ENCODE data around the gene ATP2B2.

ATP2B2 gene

GRCh38 chr3:10513306-10513705 lies 7.9 kb upstream of the ATP2B2 start:
- Histone ChIP-seq H3K4me1 (ENCODE audit: control insufficient read depth, insufficient read depth, low read length, poor library complexity, severe bottlenecking) (no peaks in the 10 kb centered on the region), H3K36me3 (ENCODE audit: control insufficient read depth, insufficient read depth, low read length) (no peaks in the 10 kb centered on the region), H3K27me3 (replicated peaks; ENCODE audit: control insufficient read depth, insufficient read depth, low read length, poor library complexity, severe bottlenecking) (no peaks in the 10 kb centered on the region), H3K27ac (ENCODE audit: insufficient read depth, low read length, poor library complexity, severe bottlenecking) (no peak overlapping the region), H3K4me3 (ENCODE audit: insufficient read depth, low read depth, low read length, poor library complexity, severe bottlenecking) (no peak overlapping the region), H3K9me3 (ENCODE audit: control insufficient read depth, low read length) (no peaks in the 10 kb centered on the region)
- DNase-seq, result no peak

DNA sequence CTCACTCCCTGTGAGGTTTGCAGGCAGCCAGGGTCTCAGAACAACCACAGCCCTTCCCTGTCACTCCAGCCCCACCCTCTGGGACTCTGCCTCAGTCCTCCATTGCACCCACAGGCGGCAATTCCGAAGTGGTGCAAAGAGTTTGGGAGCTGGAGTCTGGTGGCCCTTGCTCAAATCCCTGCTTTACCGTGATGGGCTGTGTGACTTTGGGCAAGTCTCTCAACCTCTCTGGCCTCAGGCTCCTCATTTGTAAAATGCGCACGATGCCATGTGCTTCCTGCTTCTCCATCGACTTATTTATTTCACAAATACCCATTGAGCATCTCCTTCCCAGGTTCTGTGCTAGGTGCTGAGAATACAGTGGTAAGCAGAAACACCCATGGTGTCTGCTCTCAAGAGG lies 7.3 kb upstream of the ATP2B2 start:
- no peaks in the 10 kb centered on the region for H3K27me3 ChIP-seq (replicated peaks; ENCODE audit: control insufficient read depth, insufficient read depth, low read length, poor library complexity, severe bottlenecking)
- H3K4me1 ChIP-seq (ENCODE audit: control insufficient read depth, insufficient read depth, low read length, poor library complexity, severe bottlenecking), result no peaks in the 10 kb centered on the region

GRCh38 chr3:10511809-10512494 lies 6.6 kb upstream of the ATP2B2 start:
- H3K36me3 ChIP-seq (ENCODE audit: control insufficient read depth, insufficient read depth, low read length), result no peaks in the 10 kb centered on the region
- no peak overlapping the region for H3K27ac ChIP-seq (ENCODE audit: insufficient read depth, low read length, poor library complexity, severe bottlenecking)
- no peaks in the 10 kb centered on the region for H3K4me1 ChIP-seq (ENCODE audit: control insufficient read depth, insufficient read depth, low read length, poor library complexity, severe bottlenecking)
- H3K9me3 ChIP-seq (ENCODE audit: control insufficient read depth, low read length), result no peaks in the 10 kb centered on the region
- H3K4me3 ChIP-seq (ENCODE audit: insufficient read depth, low read depth, low read length, poor library complexity, severe bottlenecking), result no peak overlapping the region
- H3K27me3 ChIP-seq (replicated peaks; ENCODE audit: control insufficient read depth, insufficient read depth, low read length, poor library complexity, severe bottlenecking), result no peaks in the 10 kb centered on the region
- DNase-seq, result no peak

More for the DNA sequence above, 7.3 kb upstream of the ATP2B2 start:
- no peak for DNase-seq
- Histone ChIP-seq H3K27ac (ENCODE audit: insufficient read depth, low read length, poor library complexity, severe bottlenecking) (no peak overlapping the region), H3K4me3 (ENCODE audit: insufficient read depth, low read depth, low read length, poor library complexity, severe bottlenecking) (no peak overlapping the region), H3K36me3 (ENCODE audit: control insufficient read depth, insufficient read depth, low read length) (no peaks in the 10 kb centered on the region), H3K9me3 (ENCODE audit: control insufficient read depth, low read length) (no peaks in the 10 kb centered on the region)

- no peaks in the 10 kb centered on the region for H3K4me1 ChIP-seq (ENCODE audit: control insufficient read depth, insufficient read depth, low read length, poor library complexity, severe bottlenecking)
- H3K4me3 ChIP-seq (ENCODE audit: insufficient read depth, low read depth, low read length, poor library complexity, severe bottlenecking), result no peak overlapping the region
- H3K36me3 ChIP-seq (ENCODE audit: control insufficient read depth, insufficient read depth, low read length), result no peaks in the 10 kb centered on the region
- H3K9me3 ChIP-seq (ENCODE audit: control insufficient read depth, low read length), result no peaks in the 10 kb centered on the region
- H3K27ac ChIP-seq (ENCODE audit: insufficient read depth, low read length, poor library complexity, severe bottlenecking), result no peak overlapping the region
- DNase-seq, result no peak
- H3K27me3 ChIP-seq (replicated peaks; ENCODE audit: control insufficient read depth, insufficient read depth, low read length, poor library complexity, severe bottlenecking), result peaks cover 4% of the 10 kb centered on the region
These were observed 5.5 kb upstream of the ATP2B2 start for GRCh38 chr3:10510743-10511432.

DNA sequence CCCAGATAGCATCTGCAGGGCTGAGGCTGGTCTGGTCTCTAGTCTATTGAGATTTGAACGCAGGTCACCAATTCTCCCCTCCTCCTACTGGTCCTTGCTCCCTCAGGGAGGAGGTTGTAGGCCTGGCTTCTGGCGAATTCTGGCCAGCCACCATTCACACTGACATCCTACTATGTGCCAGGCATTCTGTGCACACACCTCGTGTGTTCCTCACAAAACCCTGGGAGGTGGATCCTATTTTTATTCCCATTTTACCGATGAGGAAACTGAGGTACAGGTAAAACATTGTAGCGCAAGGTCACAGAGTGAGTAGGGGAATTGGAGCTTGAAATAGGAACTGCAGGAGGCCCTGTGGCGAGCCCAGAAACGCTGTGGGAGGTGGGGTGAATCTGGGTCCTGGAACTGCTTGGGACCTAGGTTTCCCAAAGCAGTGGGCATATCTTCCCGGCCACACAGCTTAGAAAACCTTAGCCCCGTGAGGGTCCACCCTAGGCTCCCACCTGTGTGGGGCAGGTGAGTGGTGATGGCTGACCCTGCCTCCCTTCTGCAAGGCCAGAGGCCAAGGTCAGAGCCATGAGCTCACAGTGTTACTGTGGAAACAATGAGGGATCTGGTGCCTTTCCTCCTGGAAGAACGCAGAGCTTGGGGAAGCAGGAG lies 4.8 kb upstream of the ATP2B2 start:
- DNase-seq, result no peak
- Histone ChIP-seq H3K4me1 (ENCODE audit: control insufficient read depth, insufficient read depth, low read length, poor library complexity, severe bottlenecking) (no peaks in the 10 kb centered on the region), H3K9me3 (ENCODE audit: control insufficient read depth, low read length) (no peaks in the 10 kb centered on the region), H3K4me3 (ENCODE audit: insufficient read depth, low read depth, low read length, poor library complexity, severe bottlenecking) (no peak overlapping the region), H3K36me3 (ENCODE audit: control insufficient read depth, insufficient read depth, low read length) (no peaks in the 10 kb centered on the region), H3K27me3 (replicated peaks; ENCODE audit: control insufficient read depth, insufficient read depth, low read length, poor library complexity, severe bottlenecking) (peaks cover 7% of the 10 kb centered on the region), H3K27ac (ENCODE audit: insufficient read depth, low read length, poor library complexity, severe bottlenecking) (no peak overlapping the region)

DNA sequence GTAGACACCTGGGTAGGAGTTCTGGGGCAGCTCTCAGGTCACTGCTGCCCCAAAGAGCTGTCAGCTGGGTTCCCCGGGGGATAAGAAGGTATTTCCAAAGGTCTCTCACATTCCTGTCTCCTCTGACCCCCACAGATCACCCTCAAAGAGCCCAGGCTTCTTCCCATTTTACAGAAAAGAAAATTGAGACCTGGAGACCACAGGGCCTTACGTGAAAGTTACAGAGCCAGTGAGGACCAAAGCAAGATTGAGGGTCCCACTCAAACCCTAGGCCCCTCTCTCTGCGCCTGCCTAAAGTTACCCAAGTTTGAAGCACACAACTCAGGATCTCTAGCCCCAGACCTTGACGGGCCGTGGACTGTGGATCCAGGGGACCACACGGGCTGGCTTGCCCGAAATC lies 3.9 kb upstream of the ATP2B2 start:
- Histone ChIP-seq H3K27me3 (replicated peaks; ENCODE audit: control insufficient read depth, insufficient read depth, low read length, poor library complexity, severe bottlenecking) (peaks cover 16% of the 10 kb centered on the region), H3K4me1 (ENCODE audit: control insufficient read depth, insufficient read depth, low read length, poor library complexity, severe bottlenecking) (no peaks in the 10 kb centered on the region), H3K4me3 (ENCODE audit: insufficient read depth, low read depth, low read length, poor library complexity, severe bottlenecking) (no peak overlapping the region), H3K27ac (ENCODE audit: insufficient read depth, low read length, poor library complexity, severe bottlenecking) (no peak overlapping the region), H3K36me3 (ENCODE audit: control insufficient read depth, insufficient read depth, low read length) (no peaks in the 10 kb centered on the region), H3K9me3 (ENCODE audit: control insufficient read depth, low read length) (no peaks in the 10 kb centered on the region)
- DNase-seq, result no peak

DNA sequence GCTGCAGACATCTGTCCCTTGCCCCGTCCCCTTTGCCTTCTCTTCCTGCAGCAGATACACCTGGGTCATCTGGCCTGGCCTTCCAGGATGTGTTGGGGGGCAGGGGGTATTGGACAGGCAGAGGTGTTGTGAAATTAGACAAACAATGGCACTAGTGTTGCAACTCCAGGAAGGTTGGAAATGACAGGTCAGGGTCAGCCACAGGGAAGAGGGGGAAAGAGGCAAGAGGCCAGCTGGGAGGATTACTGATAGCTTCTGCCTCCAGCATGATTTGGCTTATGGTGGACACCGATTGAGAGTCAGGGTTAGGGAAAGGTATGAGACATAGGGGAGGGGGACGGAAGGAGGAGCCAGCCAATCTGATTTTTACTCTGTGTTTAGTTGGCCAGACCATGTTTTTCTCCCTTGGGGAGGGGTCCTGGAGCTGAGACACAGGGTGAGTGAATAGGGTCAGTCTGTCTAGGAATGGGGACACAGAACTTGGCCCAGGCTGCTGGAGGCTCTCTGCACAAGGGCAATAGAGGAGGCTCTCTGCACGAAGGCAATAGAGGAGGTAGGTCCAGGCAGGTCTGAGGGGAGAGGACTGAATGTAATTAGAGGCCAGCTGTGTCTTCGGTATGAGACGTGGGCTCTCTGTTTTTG lies 3.4 kb upstream of the ATP2B2 start:
- Histone ChIP-seq H3K27me3 (replicated peaks; ENCODE audit: control insufficient read depth, insufficient read depth, low read length, poor library complexity, severe bottlenecking) (peaks cover 17% of the 10 kb centered on the region), H3K4me1 (ENCODE audit: control insufficient read depth, insufficient read depth, low read length, poor library complexity, severe bottlenecking) (no peaks in the 10 kb centered on the region), H3K36me3 (ENCODE audit: control insufficient read depth, insufficient read depth, low read length) (no peaks in the 10 kb centered on the region), H3K9me3 (ENCODE audit: control insufficient read depth, low read length) (no peaks in the 10 kb centered on the region), H3K27ac (ENCODE audit: insufficient read depth, low read length, poor library complexity, severe bottlenecking) (no peak overlapping the region), H3K4me3 (ENCODE audit: insufficient read depth, low read depth, low read length, poor library complexity, severe bottlenecking) (no peak overlapping the region)
- DNase-seq, result no peak

DNA sequence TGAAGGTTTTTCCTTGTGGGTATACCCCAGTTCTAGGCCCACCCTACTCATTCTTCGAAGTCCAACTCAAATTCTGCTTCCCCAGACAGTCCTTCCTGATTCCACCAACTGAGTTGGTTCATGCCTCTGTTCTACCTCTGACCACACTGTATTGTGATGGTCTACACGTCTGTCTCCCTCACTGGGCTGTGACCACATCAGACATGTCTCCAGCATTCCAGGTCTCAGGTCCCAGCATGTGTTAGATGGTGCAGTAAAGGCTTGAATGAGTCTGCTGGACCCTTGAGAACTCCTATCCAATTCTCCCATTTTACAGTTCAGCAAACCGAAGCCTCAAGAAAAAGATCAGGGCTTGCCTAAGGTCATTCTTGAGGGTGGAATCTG lies 2.8 kb upstream of the ATP2B2 start:
- H3K27me3 ChIP-seq (replicated peaks; ENCODE audit: control insufficient read depth, insufficient read depth, low read length, poor library complexity, severe bottlenecking), result peaks cover 17% of the 10 kb centered on the region
- no peak overlapping the region for H3K4me3 ChIP-seq (ENCODE audit: insufficient read depth, low read depth, low read length, poor library complexity, severe bottlenecking)
- no peak for DNase-seq
- no peaks in the 10 kb centered on the region for H3K4me1 ChIP-seq (ENCODE audit: control insufficient read depth, insufficient read depth, low read length, poor library complexity, severe bottlenecking)
- H3K27ac ChIP-seq (ENCODE audit: insufficient read depth, low read length, poor library complexity, severe bottlenecking), result no peak overlapping the region
- no peaks in the 10 kb centered on the region for H3K9me3 ChIP-seq (ENCODE audit: control insufficient read depth, low read length)
- H3K36me3 ChIP-seq (ENCODE audit: control insufficient read depth, insufficient read depth, low read length), result no peaks in the 10 kb centered on the region

- no peak for DNase-seq
- Histone ChIP-seq H3K27ac (ENCODE audit: insufficient read depth, low read length, poor library complexity, severe bottlenecking) (no peak overlapping the region), H3K36me3 (ENCODE audit: control insufficient read depth, insufficient read depth, low read length) (no peaks in the 10 kb centered on the region), H3K4me3 (ENCODE audit: insufficient read depth, low read depth, low read length, poor library complexity, severe bottlenecking) (no peak overlapping the region), H3K9me3 (ENCODE audit: control insufficient read depth, low read length) (no peaks in the 10 kb centered on the region), H3K27me3 (replicated peaks; ENCODE audit: control insufficient read depth, insufficient read depth, low read length, poor library complexity, severe bottlenecking) (peaks cover 17% of the 10 kb centered on the region), H3K4me1 (ENCODE audit: control insufficient read depth, insufficient read depth, low read length, poor library complexity, severe bottlenecking) (no peaks in the 10 kb centered on the region)
These were observed 1.9 kb upstream of the ATP2B2 start for GRCh38 chr3:10507331-10507730.

GRCh38 chr3:10506696-10507095 lies 1.3 kb upstream of the ATP2B2 start:
- H3K9me3 ChIP-seq (ENCODE audit: control insufficient read depth, low read length), result no peaks in the 10 kb centered on the region
- H3K36me3 ChIP-seq (ENCODE audit: control insufficient read depth, insufficient read depth, low read length), result no peaks in the 10 kb centered on the region
- DNase-seq, result no peak
- H3K4me1 ChIP-seq (ENCODE audit: control insufficient read depth, insufficient read depth, low read length, poor library complexity, severe bottlenecking), result no peaks in the 10 kb centered on the region
- H3K27me3 ChIP-seq (replicated peaks; ENCODE audit: control insufficient read depth, insufficient read depth, low read length, poor library complexity, severe bottlenecking), result peaks cover 17% of the 10 kb centered on the region
- H3K27ac ChIP-seq (ENCODE audit: insufficient read depth, low read length, poor library complexity, severe bottlenecking), result no peak overlapping the region
- no peak overlapping the region for H3K4me3 ChIP-seq (ENCODE audit: insufficient read depth, low read depth, low read length, poor library complexity, severe bottlenecking)

Measured in effector memory CD4-positive, alpha-beta T cell (primary cell).